HFFc6 (cell line): Measurements from ENCODE around the gene PRLR. TPM values are rescaled to one million over a fixed set of nuclear protein-coding genes. Genes with fewer than 3 reads are reported as not detected.
"Not testable (repeated sequence)": the region's sequence is repeated elsewhere in the genome, so short reads cannot be mapped to it uniquely, and the experiment has no call there.

Experiments used
- DNase-seq: peaks from one replicate; pipeline ENCODE4 v3.0.0-alpha.2; 2018
- H3K27ac Mint-ChIP-seq: 2 replicates; pipeline ENCODE4 v1.8.0; 2020; ENCODE audit warnings: mild to moderate bottlenecking, mixed read lengths
- H3K27me3 Mint-ChIP-seq: 2 replicates; pipeline ENCODE4 v1.8.0; 2021; ENCODE audit warnings: mild to moderate bottlenecking, moderate library complexity, mixed read lengths; ENCODE audit not compliant: insufficient read depth
- H3K36me3 Mint-ChIP-seq: 2 replicates; pipeline ENCODE4 v1.8.0; 2021; ENCODE audit warnings: low read depth, mixed read lengths
- H3K4me1 Mint-ChIP-seq: 2 replicates; pipeline ENCODE4 v1.8.0; 2020; ENCODE audit warnings: low read depth, mixed read lengths
- H3K4me3 Mint-ChIP-seq: 2 replicates; pipeline ENCODE4 v1.8.0; 2020; ENCODE audit warnings: mild to moderate bottlenecking, moderate library complexity, mixed read lengths
- H3K9me3 Mint-ChIP-seq: 2 replicates; pipeline ENCODE4 v1.8.0; 2020; ENCODE audit warnings: mild to moderate bottlenecking, mixed read lengths
- total RNA-seq, 6 experiments: library from RNA; stranded (reverse); fragmentation: NEBNext Ultra II Directional; extraction: Animal tissue kit (Norgen Biotek cat#: 25700); gene quantifications; 2 replicates in 1 of 6; 3 replicates in 5 of 6; pipeline ENCODE4 v1.2.3, GENCODE V29; 2021
- TF ChIP-seq, protein P1 (sequence below): fragments of 200-600 bp; sonication (generic); IDR thresholded peaks from 2 replicates; pipeline ENCODE4 v1.5.0; 2021; ENCODE audit warnings: antibody characterized with exemption, mild to moderate bottlenecking

PRLR gene
- total RNA-seq, 6 experiments from 2014 or later, result 0.91 to 1.5 (median 1.3) TPM

DNA sequence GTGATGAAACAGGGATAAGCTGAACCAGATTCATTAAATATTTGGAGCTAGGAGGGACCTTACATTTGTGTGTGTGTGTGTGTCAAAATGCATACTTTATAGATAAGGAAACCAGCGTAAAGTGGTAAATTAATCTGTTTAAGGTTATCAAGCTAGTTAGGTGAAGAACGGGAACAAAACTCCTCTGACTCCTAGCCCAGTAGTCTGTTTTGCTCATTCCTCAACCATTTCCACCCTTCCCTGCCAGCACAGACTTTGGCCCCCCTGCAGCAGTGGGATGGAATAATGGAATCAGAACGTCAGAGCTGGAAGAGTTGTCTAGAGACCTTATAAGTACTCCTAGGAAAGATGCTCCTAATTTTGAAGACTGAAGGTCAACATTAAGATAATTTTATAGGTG is 189.0 kb downstream of the PRLR start:
- Mint-ChIP-seq H3K4me3 (no peak overlapping the region), H3K4me1 (peaks cover 15% of the 10 kb centered on the region), H3K27me3 (peaks cover 3% of the 10 kb centered on the region), H3K9me3 (no peaks in the 10 kb centered on the region), H3K36me3 (no peaks in the 10 kb centered on the region), H3K27ac (no peak overlapping the region)
- TF ChIP-seq, protein P1, sequence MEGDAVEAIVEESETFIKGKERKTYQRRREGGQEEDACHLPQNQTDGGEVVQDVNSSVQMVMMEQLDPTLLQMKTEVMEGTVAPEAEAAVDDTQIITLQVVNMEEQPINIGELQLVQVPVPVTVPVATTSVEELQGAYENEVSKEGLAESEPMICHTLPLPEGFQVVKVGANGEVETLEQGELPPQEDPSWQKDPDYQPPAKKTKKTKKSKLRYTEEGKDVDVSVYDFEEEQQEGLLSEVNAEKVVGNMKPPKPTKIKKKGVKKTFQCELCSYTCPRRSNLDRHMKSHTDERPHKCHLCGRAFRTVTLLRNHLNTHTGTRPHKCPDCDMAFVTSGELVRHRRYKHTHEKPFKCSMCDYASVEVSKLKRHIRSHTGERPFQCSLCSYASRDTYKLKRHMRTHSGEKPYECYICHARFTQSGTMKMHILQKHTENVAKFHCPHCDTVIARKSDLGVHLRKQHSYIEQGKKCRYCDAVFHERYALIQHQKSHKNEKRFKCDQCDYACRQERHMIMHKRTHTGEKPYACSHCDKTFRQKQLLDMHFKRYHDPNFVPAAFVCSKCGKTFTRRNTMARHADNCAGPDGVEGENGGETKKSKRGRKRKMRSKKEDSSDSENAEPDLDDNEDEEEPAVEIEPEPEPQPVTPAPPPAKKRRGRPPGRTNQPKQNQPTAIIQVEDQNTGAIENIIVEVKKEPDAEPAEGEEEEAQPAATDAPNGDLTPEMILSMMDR, result no peak
- no peak for DNase-seq

DNA sequence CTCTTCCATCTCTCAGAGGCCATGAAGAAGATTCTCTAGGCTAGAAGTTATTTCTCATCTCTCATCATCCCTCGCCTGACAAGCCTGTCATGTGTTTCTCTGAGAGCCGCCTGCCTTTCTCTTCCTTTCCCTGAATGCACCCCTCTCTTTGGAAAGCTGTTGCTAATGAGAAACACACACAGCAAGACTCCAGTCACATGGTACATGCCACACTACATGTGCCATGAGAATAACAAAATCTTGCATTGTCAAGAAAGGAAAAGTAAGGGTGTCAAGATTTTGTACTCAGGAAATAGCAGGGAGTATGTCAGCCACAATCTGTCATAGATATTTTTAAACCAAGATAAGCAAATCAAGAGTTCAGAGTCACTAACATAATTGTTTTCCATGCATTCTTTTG is 191.4 kb downstream of the PRLR start:
- H3K9me3 Mint-ChIP-seq, result no peaks in the 10 kb centered on the region
- peaks cover 3% of the 10 kb centered on the region for H3K27me3 Mint-ChIP-seq
- no peak for DNase-seq
- TF ChIP-seq, protein P1, result no peak
- peaks cover 10% of the 10 kb centered on the region for H3K4me1 Mint-ChIP-seq
- no peak overlapping the region for H3K4me3 Mint-ChIP-seq
- H3K27ac Mint-ChIP-seq, result no peak overlapping the region
- no peaks in the 10 kb centered on the region for H3K36me3 Mint-ChIP-seq

DNA sequence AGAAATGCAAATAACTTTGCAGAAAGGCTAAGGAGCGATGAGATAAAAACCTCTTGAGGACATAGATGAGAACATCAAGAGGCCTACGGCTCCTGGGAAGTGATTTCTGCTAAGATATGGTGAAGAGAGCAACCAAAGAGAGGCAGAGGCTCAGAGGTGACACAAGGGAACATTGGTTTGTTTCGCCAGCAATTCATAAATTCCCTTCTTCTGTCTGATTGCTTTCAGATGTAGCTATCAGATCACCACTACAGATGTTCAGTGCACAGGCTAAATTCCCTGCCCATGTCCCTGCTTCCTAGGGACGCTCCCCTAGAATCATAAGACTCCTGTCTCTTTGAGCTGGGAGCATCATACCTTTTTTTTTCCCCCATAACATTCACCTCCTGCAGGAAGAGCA is 193.8 kb downstream of the PRLR start:
- Mint-ChIP-seq H3K27me3 (no peaks in the 10 kb centered on the region; the same call in 1 of the 2 replicates), H3K9me3 (no peaks in the 10 kb centered on the region), H3K27ac (no peak overlapping the region), H3K4me3 (no peak overlapping the region), H3K36me3 (no peaks in the 10 kb centered on the region), H3K4me1 (peaks cover 22% of the 10 kb centered on the region)
- TF ChIP-seq, protein P1, result no peak
- no peak for DNase-seq

DNA sequence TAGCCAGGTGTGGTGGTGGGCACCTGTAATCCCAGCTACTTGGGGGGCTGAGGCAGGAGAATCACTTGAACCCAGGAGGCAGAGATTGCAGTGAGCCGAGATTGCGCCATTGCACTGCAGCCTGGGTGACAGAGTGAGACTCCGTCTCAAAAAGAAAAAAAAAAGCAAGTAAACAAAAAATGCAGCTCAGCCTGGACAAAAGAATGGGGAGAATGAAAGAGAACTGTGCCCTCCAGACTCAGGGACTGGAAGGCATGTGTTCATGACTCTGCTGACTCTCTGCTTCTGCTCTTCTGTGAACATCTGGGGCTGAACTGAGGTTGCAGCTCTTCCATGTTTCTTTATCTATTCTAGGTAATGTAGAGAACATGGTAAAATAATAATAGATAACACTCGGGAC is 194.4 kb downstream of the PRLR start:
- peaks cover 28% of the 10 kb centered on the region for H3K4me1 Mint-ChIP-seq
- H3K27me3 Mint-ChIP-seq, H3K36me3 Mint-ChIP-seq, H3K27ac Mint-ChIP-seq, DNase-seq, H3K9me3 Mint-ChIP-seq, H3K4me3 Mint-ChIP-seq: not testable (repeated sequence)

DNA sequence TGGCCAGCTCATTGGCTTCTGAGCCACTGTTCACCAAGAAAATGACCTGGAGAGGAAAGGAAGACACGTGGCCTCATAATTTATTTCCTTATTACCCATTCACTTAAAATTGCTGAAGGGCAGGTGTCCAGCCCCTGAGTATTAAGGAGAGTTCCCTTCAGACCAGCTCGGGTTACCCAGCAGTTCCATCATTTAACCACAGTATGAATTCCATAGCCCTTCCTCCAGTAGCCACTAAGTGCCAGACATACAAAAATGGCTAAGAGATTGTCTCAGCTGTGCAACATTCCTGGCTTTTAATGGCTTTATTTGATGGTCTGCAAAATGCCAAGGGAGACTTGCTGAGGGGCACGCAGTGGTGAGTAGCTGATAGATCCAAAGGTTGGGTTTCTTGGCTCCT is 195.0 kb downstream of the PRLR start:
- H3K4me1 Mint-ChIP-seq, result peaks cover 32% of the 10 kb centered on the region
- DNase-seq, result no peak

DNA sequence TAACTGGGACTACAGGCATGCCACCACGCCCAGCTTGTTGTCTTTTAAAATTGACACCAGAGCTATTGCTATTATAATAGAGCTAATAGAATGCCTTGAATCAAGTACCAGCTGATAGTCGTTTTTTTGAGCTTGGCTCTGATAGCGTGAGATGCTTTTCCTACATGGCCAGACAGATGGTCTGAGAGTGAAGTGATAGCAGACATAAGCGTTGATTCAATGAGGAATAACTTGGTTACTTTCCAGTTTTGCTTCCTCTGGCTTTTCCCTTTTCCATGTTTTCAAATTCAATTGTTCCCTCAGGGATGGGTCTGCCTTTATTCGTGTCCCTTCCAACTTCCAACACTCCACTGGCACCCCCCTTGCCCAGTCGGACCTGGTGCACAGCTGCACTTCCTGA is 197.9 kb downstream of the PRLR start:
- Mint-ChIP-seq H3K4me3 (no peak overlapping the region), H3K4me1 (peaks cover 42% of the 10 kb centered on the region), H3K9me3 (no peaks in the 10 kb centered on the region), H3K27ac (no peak overlapping the region), H3K27me3 (no peaks in the 10 kb centered on the region; the same call in 1 of the 2 replicates), H3K36me3 (no peaks in the 10 kb centered on the region)
- no peak for DNase-seq
- TF ChIP-seq, protein P1, result no peak

More for the DNA sequence above, 195.0 kb downstream of the PRLR start:
- Mint-ChIP-seq H3K4me3 (no peak overlapping the region), H3K27ac (no peak overlapping the region), H3K27me3 (no peaks in the 10 kb centered on the region; the same call in 1 of the 2 replicates), H3K9me3 (no peaks in the 10 kb centered on the region), H3K36me3 (no peaks in the 10 kb centered on the region)
- TF ChIP-seq, protein P1, result no peak
